Trophoblast cell (in vitro differentiated cells and primary cell): ENCODE data around the gene RBMY1F.
"Not testable (repeated sequence)": the region's sequence is repeated elsewhere in the genome, so short reads cannot be mapped to it uniquely, and the experiment has no call there.

Experiments used
- DNase-seq, 2 donors: peaks; one replicate each; pipeline ENCODE4 v3.0.0-alpha.2; 2016
- H2AFZ ChIP-seq: 2 replicates; pipeline ENCODE4 v1.6.1; 2013; ENCODE audit warnings: low read length, moderate library complexity, mild to moderate bottlenecking; ENCODE audit not compliant: insufficient read depth, poor library complexity
- H2AK5ac ChIP-seq: 2 replicates; pipeline ENCODE4 v1.6.1; 2013; ENCODE audit warnings: mild to moderate bottlenecking, low read length
- H2BK120ac ChIP-seq: 2 replicates; pipeline ENCODE4 v1.6.1; 2013; ENCODE audit warnings: low read length, mild to moderate bottlenecking, moderate library complexity; ENCODE audit not compliant: insufficient read depth, poor library complexity
- H2BK12ac ChIP-seq: 2 replicates; pipeline ENCODE4 v1.6.1; 2013; ENCODE audit warnings: mild to moderate bottlenecking, low read length, moderate library complexity
- H2BK5ac ChIP-seq: 2 replicates; pipeline ENCODE4 v1.6.1; 2013; ENCODE audit warnings: low read length, low read depth, moderate library complexity, mild to moderate bottlenecking; ENCODE audit not compliant: poor library complexity
- H3K14ac ChIP-seq: 2 replicates; pipeline ENCODE4 v1.6.1; 2013; ENCODE audit warnings: mild to moderate bottlenecking, low read length
- H3K18ac ChIP-seq: 2 replicates; pipeline ENCODE4 v1.6.1; 2013; ENCODE audit warnings: mild to moderate bottlenecking, low read length
- H3K23ac ChIP-seq: 2 replicates; pipeline ENCODE4 v1.6.1; 2013; ENCODE audit warnings: low read length
- H3K27ac ChIP-seq: 2 replicates; pipeline ENCODE4 v1.5.1; 2013; ENCODE audit warnings: low read depth, mild to moderate bottlenecking, inconsistent platforms, low read length, moderate library complexity
- H3K27me3 ChIP-seq: 2 replicates; pipeline ENCODE4 v1.6.1; 2013; ENCODE audit warnings: inconsistent platforms, mild to moderate bottlenecking, low read length, moderate library complexity; ENCODE audit not compliant: insufficient read depth
- H3K36me3 ChIP-seq, 2 experiments: 1 replicate in 1 of 2; 2 replicates in 1 of 2; pipeline ENCODE4 v1.6.1; 2013; ENCODE audit warnings: low read length in 2 of 2, mild to moderate bottlenecking in 2 of 2, moderate library complexity in 1 of 2; ENCODE audit not compliant: insufficient read depth in 2 of 2, control insufficient read depth in 1 of 2
- H3K4ac ChIP-seq: 2 replicates; pipeline ENCODE4 v1.6.1; 2013; ENCODE audit warnings: low read depth, mild to moderate bottlenecking, low read length, moderate library complexity
- H3K4me1 ChIP-seq, 2 experiments: 1 replicate in 1 of 2; 2 replicates in 1 of 2; pipeline ENCODE4 v1.6.1; 2013; ENCODE audit warnings: low read length in 2 of 2, mild to moderate bottlenecking in 2 of 2, moderate library complexity in 1 of 2; ENCODE audit not compliant: insufficient read depth in 2 of 2, control insufficient read depth in 1 of 2
- H3K4me2 ChIP-seq: 2 replicates; pipeline ENCODE4 v1.6.1; 2013; ENCODE audit warnings: inconsistent platforms, mild to moderate bottlenecking, low read length, moderate library complexity
- H3K4me3 ChIP-seq: 2 replicates; pipeline ENCODE4 v1.5.1; 2013; ENCODE audit warnings: mild to moderate bottlenecking, low read depth, low read length, inconsistent platforms
- H3K79me1 ChIP-seq: one replicate; pipeline ENCODE4 v1.6.1; 2013; ENCODE audit warnings: low read length
- H3K79me2 ChIP-seq: 2 replicates; pipeline ENCODE4 v1.6.1; 2013; ENCODE audit warnings: low read length, mild to moderate bottlenecking; ENCODE audit not compliant: control insufficient read depth, insufficient read depth, poor library complexity
- H3K9ac ChIP-seq: 2 replicates; pipeline ENCODE4 v1.6.1; 2013; ENCODE audit warnings: mild to moderate bottlenecking, low read length
- H3K9me3 ChIP-seq: 2 replicates; pipeline ENCODE4 v1.6.1; 2013; ENCODE audit warnings: low read depth, mild to moderate bottlenecking, control low read depth, inconsistent platforms, low read length; ENCODE audit not compliant: insufficient read depth
- H4K12ac ChIP-seq: 2 replicates; pipeline ENCODE4 v1.6.1; 2013; ENCODE audit warnings: low read depth, mild to moderate bottlenecking, low read length, moderate library complexity
- H4K8ac ChIP-seq: 2 replicates; pipeline ENCODE4 v1.6.1; 2013; ENCODE audit warnings: low read depth, mild to moderate bottlenecking, low read length, moderate library complexity
- H4K91ac ChIP-seq: one replicate; pipeline ENCODE4 v1.6.1; 2013; ENCODE audit warnings: low read depth, mild to moderate bottlenecking, low read length, moderate library complexity
- WGBS: extraction: QIAGEN DNeasy Blood & Tissue Kit; methylation state at CpG from one replicate; pipeline ENCODE4 v1.1.7; 2013; ENCODE audit warnings: missing lambda C conversion rate; ENCODE audit not compliant: insufficient read length, insufficient coverage; ENCODE audit errors: extremely low coverage; 5-methylcytosine and 5-hydroxymethylcytosine counted together

The RBMY1F gene

DNA sequence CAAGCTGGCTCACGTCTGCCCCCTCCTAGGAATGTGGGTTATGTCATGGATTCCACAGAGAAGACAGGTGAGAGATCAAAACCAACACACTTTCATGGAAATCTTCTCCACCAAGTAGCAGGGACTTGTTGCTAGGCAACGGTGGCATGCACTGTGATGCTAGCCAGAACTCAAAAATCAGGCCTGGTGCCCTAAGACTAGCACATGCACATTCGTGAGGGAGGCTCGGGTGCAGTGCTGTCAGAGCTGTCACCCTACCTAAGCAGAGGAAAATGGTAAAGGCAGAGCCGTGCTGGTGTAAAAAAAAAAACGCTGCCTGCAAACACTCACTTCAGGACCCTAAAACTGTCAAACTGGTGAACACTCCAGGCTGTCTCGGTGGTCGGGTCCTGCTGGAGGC lies 52.2 kb downstream of the RBMY1F start:
- H3K79me1 ChIP-seq, H2AK5ac ChIP-seq, H3K4me3 ChIP-seq, H4K12ac ChIP-seq, H3K4me1 ChIP-seq, H4K91ac ChIP-seq, H3K23ac ChIP-seq, H2BK12ac ChIP-seq, H2BK5ac ChIP-seq, H3K4ac ChIP-seq, H3K9me3 ChIP-seq, DNase-seq, H3K79me2 ChIP-seq, H4K8ac ChIP-seq, H2BK120ac ChIP-seq, H3K27me3 ChIP-seq, H3K36me3 ChIP-seq, H3K4me2 ChIP-seq, H3K14ac ChIP-seq, H3K18ac ChIP-seq, H3K27ac ChIP-seq, H2AFZ ChIP-seq, H3K9ac ChIP-seq: not testable (repeated sequence)
- no CpG with 5 or more reads among the region's 8 CpGs for WGBS
